ENCODE results near the gene RFLNA. TPM values are rescaled to one million over a fixed set of nuclear protein-coding genes. Genes with fewer than 3 reads are reported as not detected.
"Not testable (repeated sequence)": the region's sequence is repeated elsewhere in the genome, so short reads cannot be mapped to it uniquely, and the experiment has no call there.

The RFLNA gene
- total RNA-seq, 2 donors from 2014 or later: 22.4 to 44.8 TPM

- H3K36me3 ChIP-seq: peaks cover 10% of the 10 kb centered on the region
- no peaks in the 10 kb centered on the region for H3K4me1 ChIP-seq
- DNase-seq: no peak
- H3K9me3 ChIP-seq: no peaks in the 10 kb centered on the region
- no peak for TF ChIP-seq CTCF (IDR thresholded peaks at IDR 0.05)
- intact Hi-C loops (cut with DNase I): loop anchor here (5.0 kb wide), 2 partner anchors 270 to 285 kb away; no protein-coding TSS in a partner anchor
- H3K4me3 ChIP-seq: no peak overlapping the region
- H3K9ac ChIP-seq (ENCODE audit: low read depth in 2 of 2, low read length in 2 of 2): no peak overlapping the region
- H3K27ac ChIP-seq: no peak overlapping the region
- no peaks in the 10 kb centered on the region for H3K27me3 ChIP-seq
These were observed 27.5 kb downstream of the RFLNA start for GRCh38 chr12:124322271-124322998.

GRCh38 chr12:124322999-124323328 is 28.1 kb downstream of the RFLNA start:
- not testable (repeated sequence) for H3K9ac ChIP-seq (ENCODE audit: low read depth in 2 of 2, low read length in 2 of 2); H3K9me3 ChIP-seq; H3K36me3 ChIP-seq; H3K27me3 ChIP-seq; DNase-seq; H3K4me3 ChIP-seq; H3K27ac ChIP-seq; H3K4me1 ChIP-seq
- intact Hi-C loops (cut with DNase I): loop anchor here (5.0 kb wide), 2 partner anchors 271 to 286 kb away; no protein-coding TSS in a partner anchor

GRCh38 chr12:124323771-124324530 is 29.1 kb downstream of the RFLNA start:
- no peak overlapping the region for H3K4me3 ChIP-seq
- no peak overlapping the region for H3K9ac ChIP-seq (ENCODE audit: low read depth in 2 of 2, low read length in 2 of 2)
- no peak for DNase-seq
- H3K27me3 ChIP-seq: no peaks in the 10 kb centered on the region
- TF ChIP-seq CTCF (IDR thresholded peaks at IDR 0.05): no peak
- no peak overlapping the region for H3K27ac ChIP-seq
- H3K36me3 ChIP-seq: peaks cover 10% of the 10 kb centered on the region
- H3K9me3 ChIP-seq: no peaks in the 10 kb centered on the region
- intact Hi-C loops (cut with DNase I): loop anchor here (5.0 kb wide), 2 partner anchors 272 to 287 kb away; no protein-coding TSS in a partner anchor
- H3K4me1 ChIP-seq: no peaks in the 10 kb centered on the region

- no peak for DNase-seq
- Histone ChIP-seq H3K4me3 (no peak overlapping the region), H3K4me1 (no peaks in the 10 kb centered on the region), H3K9me3 (no peaks in the 10 kb centered on the region), H3K27me3 (no peaks in the 10 kb centered on the region), H3K36me3 (peaks cover 10% of the 10 kb centered on the region), H3K9ac (ENCODE audit: low read depth in 2 of 2, low read length in 2 of 2) (no peak overlapping the region), H3K27ac (no peak overlapping the region)
- intact Hi-C loops (cut with DNase I): loop anchor here (5.0 kb wide), 2 partner anchors 273 to 288 kb away; no protein-coding TSS in a partner anchor
- no peak for TF ChIP-seq CTCF (IDR thresholded peaks at IDR 0.05)
These were observed 30.2 kb downstream of the RFLNA start for GRCh38 chr12:124324803-124325705.

- Histone ChIP-seq H3K9me3 (no peaks in the 10 kb centered on the region), H3K27me3 (no peaks in the 10 kb centered on the region), H3K9ac (ENCODE audit: low read depth in 2 of 2, low read length in 2 of 2) (no peak overlapping the region), H3K4me1 (no peaks in the 10 kb centered on the region), H3K4me3 (no peak overlapping the region), H3K36me3 (peaks cover 10% of the 10 kb centered on the region), H3K27ac (no peak overlapping the region)
- no peak for TF ChIP-seq CTCF (IDR thresholded peaks at IDR 0.05)
- DNase-seq: no peak
- intact Hi-C loops (cut with DNase I): no loop called here
These were observed 31.2 kb downstream of the RFLNA start for GRCh38 chr12:124326104-124326503.
